Breast epithelium (tissue), 3 donors: ENCODE measurements around the gene SEMA6D.

Experiments used
- CTCF ChIP-seq, 3 donors: fragments of 450-650 bp; IDR thresholded peaks; one replicate each; pipeline ENCODE4 v1.5.1; 2016 to 2017; ENCODE audit warnings: antibody characterized with exemption in 3 of 3, mild to moderate bottlenecking in 3 of 3, moderate library complexity in 3 of 3
- POLR2A ChIP-seq: fragments of 450-650 bp; IDR thresholded peaks from one replicate; pipeline ENCODE4 v1.6.1; 2016; ENCODE audit warnings: antibody characterized with exemption, mild to moderate bottlenecking, moderate library complexity
- POLR2AphosphoS5 ChIP-seq, 3 donors: sonication (generic); formaldehyde crosslinking; IDR thresholded peaks; one replicate each; pipeline ENCODE4 v1.6.1; 2017; ENCODE audit warnings: antibody characterized with exemption in 3 of 3

- TF ChIP-seq CTCF (IDR thresholded peaks at IDR 0.05) (no peak), POLR2A (no peak), POLR2AphosphoS5 (IDR thresholded peaks at IDR 0.05) (no peak)
Observed at GRCh38 chr15:47708161-47708980, 8.9 kb upstream of the SEMA6D start.
